ENCODE measurements around the gene ZNF593.

The ZNF593 gene

DNA sequence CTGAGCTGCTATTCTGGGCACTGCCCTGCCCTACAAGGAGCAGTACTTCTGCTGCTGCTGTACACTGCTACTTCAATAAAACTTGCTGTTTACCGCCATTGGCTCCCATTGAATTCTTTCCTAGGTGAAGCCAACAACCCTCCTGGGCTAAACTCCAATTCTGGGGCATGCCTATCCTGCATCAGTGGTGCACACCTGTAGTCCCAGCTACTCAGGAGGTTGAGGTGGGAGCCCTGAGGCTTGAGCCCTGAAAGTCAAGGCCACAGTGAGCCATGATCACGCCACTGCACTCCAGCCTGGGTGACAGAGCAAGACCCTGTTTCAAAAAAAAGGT is 36.9 kb upstream of the ZNF593 start:
- no peak overlapping the region for H3K27ac Mint-ChIP-seq
- peaks cover 4% of the 10 kb centered on the region for H3K27me3 Mint-ChIP-seq
- H3K36me3 Mint-ChIP-seq (ENCODE audit: low read depth): no peaks in the 10 kb centered on the region
- H3K4me3 Mint-ChIP-seq: no peak overlapping the region
- DNase-seq (no peak), ATAC-seq (no peak)
- peaks cover 11% of the 10 kb centered on the region for H3K4me1 Mint-ChIP-seq
- H3K9me3 Mint-ChIP-seq: no peaks in the 10 kb centered on the region

GRCh38 chr1:26134466-26134865 is 35.2 kb upstream of the ZNF593 start:
- ATAC-seq: no peak
- DNase-seq: no peak
- no peaks in the 10 kb centered on the region for H3K9me3 Mint-ChIP-seq
- H3K27me3 Mint-ChIP-seq: peaks cover 2% of the 10 kb centered on the region
- H3K36me3 Mint-ChIP-seq (ENCODE audit: low read depth): no peaks in the 10 kb centered on the region
- no peak overlapping the region for H3K27ac Mint-ChIP-seq
- H3K4me3 Mint-ChIP-seq: no peak overlapping the region
- peaks cover 9% of the 10 kb centered on the region for H3K4me1 Mint-ChIP-seq

- ATAC-seq (no peak), DNase-seq (no peak)
- H3K9me3 Mint-ChIP-seq: no peaks in the 10 kb centered on the region
- peaks cover 6% of the 10 kb centered on the region for H3K4me1 Mint-ChIP-seq
- no peaks in the 10 kb centered on the region for H3K36me3 Mint-ChIP-seq (ENCODE audit: low read depth)
- no peak overlapping the region for H3K27ac Mint-ChIP-seq
- no peak overlapping the region for H3K4me3 Mint-ChIP-seq
- H3K27me3 Mint-ChIP-seq: no peaks in the 10 kb centered on the region
Observed at GRCh38 chr1:26138974-26139558, 30.6 kb upstream of the ZNF593 start.

GRCh38 chr1:26142159-26142558 is 27.5 kb upstream of the ZNF593 start:
- H3K9me3 Mint-ChIP-seq: no peaks in the 10 kb centered on the region
- H3K27ac Mint-ChIP-seq: no peak overlapping the region
- H3K36me3 Mint-ChIP-seq (ENCODE audit: low read depth): no peaks in the 10 kb centered on the region
- no peak overlapping the region for H3K4me3 Mint-ChIP-seq
- no peak for ATAC-seq
- DNase-seq: no peak
- peaks cover 5% of the 10 kb centered on the region for H3K27me3 Mint-ChIP-seq
- H3K4me1 Mint-ChIP-seq: peaks cover 6% of the 10 kb centered on the region

GRCh38 chr1:26145041-26145959 is 24.4 kb upstream of the ZNF593 start:
- Mint-ChIP-seq H3K9me3 (no peaks in the 10 kb centered on the region), H3K27me3 (peaks cover 7% of the 10 kb centered on the region), H3K27ac (no peak overlapping the region), H3K4me1 (no peaks in the 10 kb centered on the region), H3K4me3 (no peak overlapping the region), H3K36me3 (ENCODE audit: low read depth) (no peaks in the 10 kb centered on the region)
- ATAC-seq: peak; percentile 80
- peak; percentile 77 for DNase-seq

DNA sequence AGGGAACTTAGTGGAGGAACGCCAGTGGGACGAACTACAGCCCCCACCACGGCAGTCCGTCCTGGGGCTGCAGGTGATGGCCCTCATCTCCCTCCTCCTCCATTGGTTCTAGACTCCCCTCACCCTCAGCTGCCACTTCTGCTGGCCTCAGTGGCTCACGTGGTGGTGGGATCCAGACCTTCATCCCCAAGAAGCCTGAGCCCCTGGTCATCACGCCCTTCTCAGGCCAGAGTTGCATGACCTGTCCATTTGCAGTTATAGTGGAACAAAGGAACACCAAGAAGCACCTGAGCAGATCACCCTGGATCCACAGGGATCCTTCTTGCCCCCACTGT is 23.8 kb upstream of the ZNF593 start:
- no peak for ATAC-seq
- Mint-ChIP-seq H3K27me3 (peaks cover 7% of the 10 kb centered on the region), H3K36me3 (ENCODE audit: low read depth) (no peaks in the 10 kb centered on the region), H3K9me3 (no peaks in the 10 kb centered on the region), H3K4me1 (no peaks in the 10 kb centered on the region), H3K27ac (no peak overlapping the region), H3K4me3 (no peak overlapping the region)
- no peak for DNase-seq

- Mint-ChIP-seq H3K36me3 (ENCODE audit: low read depth) (no peaks in the 10 kb centered on the region), H3K4me3 (no peak overlapping the region), H3K27ac (no peak overlapping the region), H3K4me1 (no peaks in the 10 kb centered on the region), H3K27me3 (peaks cover 9% of the 10 kb centered on the region), H3K9me3 (no peaks in the 10 kb centered on the region)
- ATAC-seq (no peak), DNase-seq (no peak)
Observed at GRCh38 chr1:26148887-26149286, 20.8 kb upstream of the ZNF593 start.

GRCh38 chr1:26153966-26154532 is 15.7 kb upstream of the ZNF593 start:
- Mint-ChIP-seq H3K27ac (no peak overlapping the region), H3K9me3 (no peaks in the 10 kb centered on the region), H3K4me3 (no peak overlapping the region), H3K27me3 (peaks cover 24% of the 10 kb centered on the region), H3K36me3 (ENCODE audit: low read depth) (no peaks in the 10 kb centered on the region), H3K4me1 (peaks cover 3% of the 10 kb centered on the region)
- no peak for DNase-seq
- no peak for ATAC-seq

GRCh38 chr1:26154750-26155149 is 15.0 kb upstream of the ZNF593 start:
- Mint-ChIP-seq H3K27me3 (peaks cover 30% of the 10 kb centered on the region), H3K9me3 (no peaks in the 10 kb centered on the region), H3K4me1 (peaks cover 3% of the 10 kb centered on the region), H3K4me3 (no peak overlapping the region), H3K27ac (no peak overlapping the region), H3K36me3 (ENCODE audit: low read depth) (no peaks in the 10 kb centered on the region)
- DNase-seq: no peak
- ATAC-seq: no peak

DNA sequence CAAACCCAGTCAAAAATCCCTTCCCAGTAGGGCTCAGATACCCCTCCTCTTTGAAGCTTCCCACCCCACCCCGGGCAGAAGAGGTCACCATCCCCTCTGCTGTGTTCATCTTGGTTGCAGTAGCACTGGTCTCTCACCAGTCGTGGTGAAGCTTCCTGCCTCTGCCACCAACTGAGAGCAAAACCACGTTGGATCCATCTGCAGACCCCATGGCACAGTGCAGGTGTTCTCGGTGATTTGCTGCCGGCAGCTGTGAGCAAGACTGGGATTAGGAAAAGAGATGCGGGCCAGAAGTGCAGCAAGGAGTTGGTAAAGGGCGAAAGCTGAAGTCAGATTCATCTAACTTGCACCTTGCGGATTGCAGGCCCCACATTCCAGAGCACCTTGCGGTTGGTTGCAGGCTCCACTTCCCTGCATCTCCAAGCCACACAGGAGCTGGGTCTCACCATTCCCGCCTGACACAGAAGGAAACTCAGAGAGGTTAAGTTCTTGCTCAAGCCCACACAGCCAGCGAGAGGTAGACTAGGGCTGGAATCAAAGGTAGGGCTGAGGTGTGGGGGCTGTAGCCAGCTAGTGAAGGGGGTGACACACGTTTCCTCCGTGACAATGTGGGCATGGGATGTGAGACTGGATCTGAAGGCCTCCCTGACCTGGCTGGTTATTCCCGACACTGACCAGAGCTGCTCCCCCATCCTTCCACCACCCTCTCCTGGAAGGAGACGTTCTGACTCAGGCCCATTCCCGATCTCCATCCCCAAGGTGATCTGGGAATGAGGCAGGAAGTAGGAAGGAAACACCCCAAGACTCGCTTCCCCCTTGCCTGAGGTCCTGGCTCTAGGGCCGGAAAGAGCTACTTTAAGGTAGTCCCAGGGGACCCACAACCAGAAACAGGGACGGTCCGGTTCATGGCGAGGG is 14.1 kb upstream of the ZNF593 start:
- no peaks in the 10 kb centered on the region for H3K9me3 Mint-ChIP-seq
- peaks cover 32% of the 10 kb centered on the region for H3K27me3 Mint-ChIP-seq
- no peak overlapping the region for H3K27ac Mint-ChIP-seq
- H3K4me1 Mint-ChIP-seq: peaks cover 3% of the 10 kb centered on the region
- no peaks in the 10 kb centered on the region for H3K36me3 Mint-ChIP-seq (ENCODE audit: low read depth)
- H3K4me3 Mint-ChIP-seq: no peak overlapping the region
- DNase-seq: no peak
- ATAC-seq: peak; percentile 18

GRCh38 chr1:26156285-26157038 is 13.2 kb upstream of the ZNF593 start:
- peaks cover 3% of the 10 kb centered on the region for H3K4me1 Mint-ChIP-seq
- no peaks in the 10 kb centered on the region for H3K36me3 Mint-ChIP-seq (ENCODE audit: low read depth)
- ATAC-seq (no peak), DNase-seq (no peak)
- H3K27ac Mint-ChIP-seq: no peak overlapping the region
- no peaks in the 10 kb centered on the region for H3K9me3 Mint-ChIP-seq
- peaks cover 37% of the 10 kb centered on the region for H3K27me3 Mint-ChIP-seq
- H3K4me3 Mint-ChIP-seq: no peak overlapping the region

DNA sequence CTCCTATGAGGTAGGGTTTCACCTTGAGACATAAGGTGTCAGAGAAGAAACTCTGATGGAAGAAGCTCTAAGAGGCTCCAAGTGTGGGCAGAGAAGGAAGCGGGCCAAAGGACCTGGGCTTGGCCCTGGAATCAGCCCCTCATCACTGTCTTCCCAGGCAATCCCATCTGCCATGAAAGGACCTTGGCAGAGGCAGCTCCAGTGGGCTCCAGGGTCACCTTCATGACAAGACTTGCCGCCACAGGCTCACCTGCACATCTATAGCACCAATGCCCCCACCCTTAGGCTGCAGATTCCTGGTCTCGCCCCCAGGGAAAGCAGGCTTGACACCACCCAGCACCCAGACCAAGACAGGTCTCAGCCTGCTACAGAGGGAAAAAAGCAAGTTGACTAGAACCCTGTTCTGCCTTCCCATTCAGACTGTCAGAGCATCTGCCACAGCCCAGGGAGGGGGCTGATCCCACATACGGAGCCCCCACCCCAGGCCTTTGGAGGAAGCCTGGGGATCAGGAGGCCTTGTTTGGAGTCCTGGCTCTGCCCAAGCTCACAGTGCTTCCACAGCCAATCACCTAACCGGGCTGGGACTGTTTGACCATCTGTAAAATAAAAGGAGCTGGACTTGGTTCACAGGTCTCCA is 11.3 kb upstream of the ZNF593 start:
- ATAC-seq (no peak), DNase-seq (no peak)
- H3K4me3 Mint-ChIP-seq: no peak overlapping the region
- H3K27ac Mint-ChIP-seq: no peak overlapping the region
- no peaks in the 10 kb centered on the region for H3K9me3 Mint-ChIP-seq
- peaks cover 7% of the 10 kb centered on the region for H3K4me1 Mint-ChIP-seq
- H3K27me3 Mint-ChIP-seq: peaks cover 44% of the 10 kb centered on the region
- H3K36me3 Mint-ChIP-seq (ENCODE audit: low read depth): no peaks in the 10 kb centered on the region

DNA sequence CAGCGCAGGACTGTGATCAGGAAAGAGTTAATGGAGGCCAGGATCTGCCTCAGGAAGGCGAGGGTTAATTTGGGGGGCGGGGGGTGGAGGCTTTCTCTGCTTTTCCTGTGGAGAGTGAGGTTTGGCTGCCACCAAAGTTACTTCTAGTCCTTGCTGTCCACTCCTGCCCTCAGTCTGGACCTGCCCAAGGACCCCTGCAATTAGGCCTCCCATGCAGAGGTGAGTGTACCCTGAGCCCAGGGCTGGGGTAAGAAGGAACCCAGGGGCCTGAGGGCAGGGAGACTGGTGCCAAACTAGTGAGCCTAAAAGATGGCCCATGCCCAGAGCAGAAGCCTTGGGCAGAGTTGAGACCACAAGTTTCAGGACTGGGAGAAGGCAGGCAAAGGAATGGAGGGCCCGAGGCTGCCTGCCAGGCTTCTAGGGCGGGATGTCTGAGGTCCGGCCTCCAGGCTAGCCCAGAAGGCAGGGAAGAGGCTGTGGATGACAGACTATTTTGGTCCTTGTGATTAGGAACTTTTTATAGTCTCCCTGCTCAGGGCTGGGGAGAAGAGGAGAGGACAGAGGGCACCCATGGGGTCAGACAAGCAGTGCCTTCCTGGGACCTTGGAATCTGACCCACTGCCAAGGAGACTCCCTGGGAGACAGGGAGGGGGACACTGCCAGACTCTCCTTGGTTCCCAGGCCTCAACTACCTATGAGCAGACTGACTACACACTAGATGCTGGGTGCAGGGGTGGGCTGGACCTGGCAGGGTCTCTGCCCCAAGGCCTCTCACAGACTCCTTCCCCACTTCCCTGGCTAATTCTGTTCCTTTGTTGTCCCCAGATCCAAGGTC is 10.6 kb upstream of the ZNF593 start, which contains the start of gene FAM110D:
TSS of gene FAM110D (plus strand) at position 172 of the 835 bp plus-strand sequence. CDS start 2,213 bp downstream, outside the sequence.
- no peak for ATAC-seq
- no peaks in the 10 kb centered on the region for H3K9me3 Mint-ChIP-seq
- no peaks in the 10 kb centered on the region for H3K36me3 Mint-ChIP-seq (ENCODE audit: low read depth)
- no peak for DNase-seq
- no peak within 1 kb of the TSS for H3K4me3 Mint-ChIP-seq
- H3K4me1 Mint-ChIP-seq: peaks cover 9% of the 10 kb centered on the region
- H3K27me3 Mint-ChIP-seq: peaks cover 44% of the 10 kb centered on the region
- no peak within 1 kb of the TSS for H3K27ac Mint-ChIP-seq

Measured in activated naive CD8-positive, alpha-beta T cell treated with anti-CD3 and anti-CD28 coated beads, Interleukin-2, amount 50 U/mL, for 24 hours (primary cell).